NCI-H2171 (cell line): ENCODE data around the gene LCE3B.
"Not testable (repeated sequence)": the region's sequence is repeated elsewhere in the genome, so short reads cannot be mapped to it uniquely, and the experiment has no call there.

Experiments used
- DNase-seq: peaks from one replicate; lab custom pipeline; 2025; lab: John Stamatoyannopoulos, UW

The LCE3B gene, protein sequence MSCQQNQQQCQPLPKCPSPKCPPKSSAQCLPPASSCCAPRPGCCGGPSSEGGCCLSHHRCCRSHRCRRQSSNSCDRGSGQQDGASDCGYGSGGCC

DNA sequence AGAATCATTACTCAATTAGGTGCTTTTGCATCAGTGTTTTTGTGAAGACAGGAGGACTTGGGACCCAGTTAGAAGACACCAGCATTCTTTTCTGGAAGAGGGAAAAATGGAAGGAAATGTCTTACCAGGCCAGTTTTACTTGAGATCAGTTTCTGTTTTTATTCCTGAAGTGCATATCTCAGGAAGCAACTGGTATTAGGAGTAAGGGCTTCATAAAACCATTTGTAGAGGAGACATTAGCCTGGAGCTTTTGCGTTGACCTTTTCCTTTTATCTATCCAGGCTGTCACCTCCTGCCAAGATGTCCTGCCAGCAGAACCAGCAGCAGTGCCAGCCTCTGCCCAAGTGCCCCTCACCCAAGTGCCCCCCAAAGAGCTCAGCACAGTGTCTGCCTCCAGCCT is at the start of gene LCE3B:
Gene LCE3B, plus strand, starts transcription at position 301 of the 400 bp plus-strand sequence. Its CDS starts 0 bp downstream, at position 301.
- DNase-seq = no peak

DNA sequence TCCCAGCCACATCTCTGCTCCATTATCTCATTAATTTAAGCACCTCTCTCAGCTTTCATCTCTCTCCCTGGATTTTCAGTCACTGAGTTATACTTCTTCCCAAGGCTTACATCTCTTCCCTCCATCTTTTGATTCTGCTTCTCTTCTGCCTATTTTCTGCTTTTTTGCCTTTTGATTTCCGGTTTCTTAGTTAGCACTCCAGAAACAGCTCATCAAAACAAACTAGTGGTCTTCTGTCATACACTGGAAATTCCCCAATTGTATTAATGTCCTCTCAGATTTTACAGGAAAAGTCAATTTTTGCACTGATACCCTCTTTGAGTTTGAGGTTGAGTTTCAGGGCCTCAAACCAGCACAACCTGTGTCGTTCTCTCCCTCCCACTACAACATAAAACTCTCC is 48.5 kb upstream of the LCE3B start:
- no peak for DNase-seq

DNA sequence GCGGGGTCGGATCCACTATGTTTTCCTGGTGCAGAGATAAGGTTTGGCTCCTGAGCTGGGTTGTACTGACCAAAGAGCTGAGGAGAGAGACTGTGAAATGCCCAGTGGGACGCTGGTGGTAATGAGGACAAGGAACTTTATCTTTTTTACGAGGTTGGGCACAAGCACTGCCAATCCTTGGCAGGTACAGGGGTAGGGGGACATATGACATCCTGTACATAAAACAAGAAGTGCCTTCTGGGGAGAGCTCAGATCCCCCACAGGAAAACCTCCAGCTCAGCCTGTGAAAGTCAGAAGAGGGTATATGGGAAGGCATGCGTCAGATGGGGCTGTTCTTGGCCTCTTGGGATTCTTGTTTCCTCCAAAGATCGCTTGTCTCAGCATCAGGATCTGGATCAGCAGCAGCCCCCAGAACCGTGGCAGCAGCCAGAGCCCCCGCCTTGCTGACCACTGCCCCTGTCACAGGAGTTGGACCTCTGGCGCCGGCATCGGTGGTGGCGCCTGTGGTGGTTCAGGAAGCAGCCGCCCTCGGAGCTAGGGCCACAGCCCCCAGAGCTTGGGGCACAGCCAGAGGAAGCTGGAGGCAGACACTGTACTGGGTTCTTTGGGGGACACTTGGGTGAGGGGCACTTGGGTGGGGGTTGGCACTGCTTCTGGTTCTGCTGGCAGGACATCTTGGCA is 47.9 kb upstream of the LCE3B start:
- DNase-seq = no peak

DNA sequence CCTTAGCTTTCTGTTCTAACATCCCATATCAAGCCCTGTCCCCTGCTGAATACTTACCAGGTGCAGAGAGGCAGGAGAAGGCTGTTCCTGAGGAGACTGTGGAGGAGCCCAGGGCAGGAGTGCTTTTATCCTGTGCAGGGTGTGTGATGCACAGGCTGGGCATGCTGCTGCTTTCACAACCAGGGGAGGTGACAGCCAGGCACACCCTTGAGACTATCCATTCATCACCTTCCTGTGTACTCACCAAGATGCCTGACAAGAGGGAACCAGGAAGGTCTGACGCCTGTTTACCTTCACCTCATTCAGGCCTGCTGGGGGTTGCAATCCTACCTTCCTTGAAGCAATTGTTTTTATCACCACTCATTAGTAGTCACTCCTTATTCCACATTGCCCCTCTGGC is 46.9 kb upstream of the LCE3B start, which contains the start of gene LCE3E:
Gene LCE3E, minus strand, starts transcription at position 100 of the 400 bp plus-strand sequence. CDS start 572 bp downstream, outside the sequence.
- no peak for DNase-seq

- DNase-seq = no peak
Measured at GRCh38 chr1:152577168-152577567, 36.4 kb upstream of the LCE3B start.

GRCh38 chr1:152579526-152579925 is 34.1 kb upstream of the LCE3B start:
- not testable (repeated sequence) for DNase-seq

DNA sequence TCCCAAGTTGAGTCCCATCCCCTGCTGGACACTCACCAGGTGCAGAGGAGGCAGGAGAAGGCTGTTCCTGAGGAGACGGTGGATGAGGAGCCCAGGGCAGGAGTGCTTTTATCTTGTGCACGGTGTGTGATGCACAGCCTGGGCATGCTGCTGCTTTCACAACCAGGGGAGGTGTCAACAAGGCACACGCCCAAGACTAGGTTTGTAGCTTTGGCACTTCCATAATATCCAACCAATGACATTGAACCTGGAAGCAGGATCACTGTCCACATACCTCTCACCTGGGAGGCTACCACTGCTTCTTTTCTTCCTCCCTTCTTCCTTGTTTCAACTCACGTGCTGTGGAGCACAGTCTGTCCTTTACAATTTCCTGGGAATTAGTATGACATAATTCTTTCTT is 33.2 kb upstream of the LCE3B start, which contains the start of gene LCE3D:
Gene LCE3D, minus strand, starts transcription at position 84 of the 400 bp plus-strand sequence. CDS start 580 bp downstream, outside the sequence.
- no peak for DNase-seq

- no peak for DNase-seq
Measured at GRCh38 chr1:152582647-152583046, 31.0 kb upstream of the LCE3B start.

- no peak for DNase-seq
Measured at GRCh38 chr1:152585586-152585985, 28.0 kb upstream of the LCE3B start.

GRCh38 chr1:152596986-152597385 is 16.6 kb upstream of the LCE3B start:
- DNase-seq = no peak

DNA sequence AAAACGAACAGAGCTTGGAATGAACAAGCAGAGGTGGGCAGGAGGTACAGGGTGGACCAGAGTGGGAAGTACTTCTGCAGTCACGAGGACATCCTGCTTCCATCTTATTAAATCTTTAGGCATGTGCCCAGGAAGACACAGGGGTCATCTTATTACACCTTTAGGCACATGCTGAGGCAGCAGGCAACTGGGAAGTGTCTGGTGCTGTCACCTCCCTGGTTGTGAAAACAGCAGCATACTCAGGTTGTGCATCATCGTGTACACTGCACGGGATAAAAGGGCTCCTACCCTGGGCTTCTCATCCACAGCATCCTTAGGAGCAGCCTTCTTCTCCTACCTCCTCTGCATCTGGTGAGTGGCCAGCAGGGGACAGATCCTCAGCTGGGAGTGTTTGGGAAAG is 13.7 kb upstream of the LCE3B start, which contains the start of gene LCE3C:
Gene LCE3C, plus strand, starts transcription at position 301 of the 400 bp plus-strand sequence. CDS start 498 bp downstream, outside the sequence.
- no peak for DNase-seq

GRCh38 chr1:152621993-152622392 is 8.4 kb downstream of the LCE3B start:
- no peak for DNase-seq

- no peak for DNase-seq
Measured at GRCh38 chr1:152622803-152623202, 9.2 kb downstream of the LCE3B start, which contains the start of gene LCE3A. TSS of gene LCE3A (minus strand) at chr1:152623103. CDS start at chr1:152623103, 0 bp downstream.

- DNase-seq = no peak
Measured at GRCh38 chr1:152623203-152623844, 9.7 kb downstream of the LCE3B start.

DNA sequence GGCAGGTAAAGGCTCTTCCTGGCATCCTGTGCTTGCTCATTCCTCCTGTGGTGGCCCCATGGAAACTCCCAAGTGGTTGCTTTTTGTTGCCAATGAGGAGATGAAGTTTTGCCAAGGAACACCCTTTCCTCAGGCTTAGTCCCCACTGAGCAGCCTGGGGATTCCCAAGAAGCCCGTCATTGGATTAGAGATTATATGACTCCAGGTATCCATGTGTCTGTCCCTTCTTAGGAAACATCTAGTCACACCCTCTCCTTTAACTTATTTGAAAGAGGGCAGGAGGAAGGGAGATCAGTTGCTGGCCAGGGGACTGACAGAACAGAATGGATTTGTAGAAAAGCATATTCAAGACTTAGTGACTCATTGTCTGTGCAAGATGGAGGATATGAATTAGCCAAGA is 13.1 kb downstream of the LCE3B start:
- no peak for DNase-seq

DNA sequence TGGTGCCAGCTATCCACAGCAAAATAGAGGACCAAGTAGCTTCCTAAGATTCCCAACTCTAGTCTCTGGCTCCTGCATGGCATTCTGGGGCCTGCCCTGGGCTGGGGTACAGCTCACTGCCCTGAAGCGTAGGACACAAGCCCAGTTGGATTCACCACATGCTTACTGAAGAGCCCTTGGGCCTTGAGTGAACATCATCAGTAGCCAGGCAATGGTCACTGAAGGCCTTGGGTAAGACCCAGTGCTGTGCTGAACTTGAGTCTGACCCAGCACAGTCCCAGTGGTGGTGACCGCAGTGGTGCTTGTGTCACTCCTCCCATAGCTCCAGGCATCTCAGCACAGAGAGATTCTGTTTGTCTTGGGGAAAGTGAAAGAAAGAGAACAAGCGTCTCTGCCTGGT is 17.0 kb downstream of the LCE3B start:
- no peak for DNase-seq

GRCh38 chr1:152640351-152640750 is 26.7 kb downstream of the LCE3B start:
- DNase-seq = no peak

GRCh38 chr1:152643945-152644344 is 30.3 kb downstream of the LCE3B start:
- DNase-seq = no peak

DNA sequence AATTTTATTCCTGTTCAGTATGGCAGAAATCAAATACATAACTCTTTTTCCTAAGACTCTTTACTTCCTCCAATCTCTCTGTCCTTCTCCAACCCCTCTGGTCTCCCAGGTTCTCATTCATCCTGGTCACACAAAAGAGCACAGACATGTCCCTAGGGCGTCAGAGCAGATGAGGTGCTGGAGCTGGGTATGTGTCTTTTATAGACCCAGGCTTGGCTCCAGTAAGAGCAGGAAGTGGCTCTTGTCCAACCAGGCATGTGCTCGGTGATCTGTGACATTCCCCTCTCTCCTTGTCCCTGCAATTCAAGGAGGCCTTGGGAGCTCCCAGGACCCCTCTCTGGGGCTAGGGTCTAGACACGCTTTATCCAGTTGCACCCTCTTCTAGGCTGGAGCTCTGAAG is 31.5 kb downstream of the LCE3B start:
- DNase-seq = no peak

- no peak for DNase-seq
Measured at GRCh38 chr1:152646656-152647055, 33.0 kb downstream of the LCE3B start.

DNA sequence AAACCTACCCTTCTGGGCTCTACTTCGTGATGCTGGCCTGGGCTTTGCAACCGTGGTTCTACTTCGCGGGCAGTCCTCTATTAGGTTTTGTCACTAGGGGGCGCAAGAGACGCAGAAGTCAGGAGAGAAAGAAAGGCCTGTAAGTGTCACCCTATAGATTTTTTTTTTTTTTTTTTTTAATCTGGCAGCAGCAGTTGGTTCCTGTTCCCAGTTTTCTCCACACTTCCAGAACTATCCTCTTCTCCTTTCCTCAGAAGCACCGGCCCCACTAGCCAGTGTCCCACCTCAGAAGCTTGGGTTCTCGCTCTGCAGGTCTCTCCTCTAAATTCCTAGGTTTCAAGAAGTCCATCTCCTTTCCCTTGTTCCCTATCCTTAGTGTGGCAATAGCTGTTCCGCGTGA is 40.5 kb downstream of the LCE3B start:
- peak; percentile 5 for DNase-seq

DNA sequence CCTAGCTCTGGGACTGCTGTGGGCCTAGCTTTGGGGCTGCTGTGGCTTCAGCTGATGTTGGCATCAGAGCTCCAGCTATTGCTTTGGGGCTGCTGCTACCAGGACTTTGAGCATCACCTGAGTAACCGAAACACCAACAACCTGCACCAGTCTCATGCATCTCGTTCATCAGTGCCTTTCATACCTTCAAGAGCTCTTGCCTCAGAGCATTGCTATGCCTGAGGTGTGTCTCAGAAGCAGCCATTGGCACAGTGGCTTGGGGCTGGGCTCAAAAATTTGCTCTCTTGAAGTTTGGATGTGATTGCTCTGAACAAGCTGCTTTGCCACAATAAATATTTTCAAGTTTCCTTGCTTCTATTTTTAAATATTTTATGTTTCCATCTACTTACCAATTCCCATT is 42.8 kb downstream of the LCE3B start:
- no peak for DNase-seq

DNA sequence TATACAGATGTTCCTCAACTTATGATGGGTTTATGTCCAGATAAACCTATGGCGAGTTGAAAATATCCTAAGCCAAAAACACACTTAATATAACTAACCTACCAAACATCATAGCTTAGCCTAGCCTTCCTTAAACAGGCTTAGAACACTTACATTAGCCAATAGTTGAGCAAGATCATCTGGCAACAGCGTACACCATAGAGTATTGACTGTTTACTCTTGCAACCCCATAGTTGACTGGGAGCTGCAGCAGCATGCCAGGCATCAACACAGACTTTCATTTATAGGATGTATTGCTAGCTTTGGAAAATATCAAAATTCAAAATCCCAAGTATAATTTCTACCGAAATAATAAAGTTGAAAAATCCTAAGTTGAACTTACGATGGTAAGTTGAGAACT is 44.1 kb downstream of the LCE3B start:
- DNase-seq = no peak
